Endothelial cell of umbilical vein (primary cell): Measurements from ENCODE around the gene PKP4. TPM values are rescaled to one million over a fixed set of nuclear protein-coding genes. Genes with fewer than 3 reads are reported as not detected.
A peak's percentile ranks its signal among the peaks of the same experiment; 100 is the strongest.

Experiments used
- BruUV-seq: library from RNA; stranded (reverse); fragments of 400-500 nt; replicated peaks from 2 replicates; lab custom pipeline; 2021; lab: Mats Ljungman, UMichigan
- CTCF ChIA-PET: fragments of 300-600, 350-600 bp; sonication (Branson Sonifier 250); formaldehyde crosslinking; loops from one replicate; lab custom pipeline; 2021; ENCODE audit warnings: antibody characterized with exemption, inconsistent platforms; lab: Charles Lee
- POLR2A ChIA-PET: fragments of 300-600, 350-600 bp; sonication (Branson Sonifier 250); formaldehyde crosslinking; loops from one replicate; lab custom pipeline; 2021; ENCODE audit warnings: antibody characterized with exemption, inconsistent platforms; lab: Charles Lee
- DNase-seq: peaks from one replicate; pipeline ENCODE4 v3.0.0-alpha.2; 2011; ENCODE audit warnings: low read depth, low spot score
- FAIRE-seq: peaks from 2 replicates; lab custom pipeline; 2011; peaks lifted over from hg19 to GRCh38; lab: Jason Lieb, UNC
- H2AFZ ChIP-seq: 2 replicates; pipeline ENCODE4 v1.6.0; 2012; ENCODE audit warnings: low read depth, low read length, control low read depth, inconsistent platforms
- H3K27ac ChIP-seq: 2 replicates; pipeline ENCODE4 v1.5.1; 2011; ENCODE audit warnings: low read depth, mild to moderate bottlenecking, control low read depth, low read length, moderate library complexity; ENCODE audit not compliant: insufficient read depth
- H3K27me3 ChIP-seq, 2 experiments: 2 replicates each; pipeline versions ENCODE4 v1.6.0 to v1.6.1; 2011; ENCODE audit warnings: low read length in 2 of 2, mixed read lengths in 1 of 2; ENCODE audit not compliant: control insufficient read depth in 2 of 2, insufficient read depth in 2 of 2
- H3K36me3 ChIP-seq, 2 experiments: 2 replicates in 1 of 2; 3 replicates in 1 of 2; pipeline ENCODE4 v1.5.1; 2011; ENCODE audit warnings: low read length in 2 of 2, mild to moderate bottlenecking in 1 of 2, moderate library complexity in 1 of 2; ENCODE audit not compliant: control insufficient read depth in 2 of 2, insufficient read depth in 2 of 2; ENCODE audit errors: extremely low read depth in 1 of 2
- H3K4me1 ChIP-seq: 3 replicates; pipeline ENCODE4 v1.5.1; 2011; ENCODE audit warnings: mild to moderate bottlenecking, low read length; ENCODE audit not compliant: control insufficient read depth, insufficient read depth; ENCODE audit errors: extremely low read depth
- H3K4me2 ChIP-seq: 2 replicates; pipeline ENCODE4 v1.6.1; 2011; ENCODE audit warnings: low read length, control low read depth, mixed read lengths; ENCODE audit not compliant: insufficient read depth
- H3K4me3 ChIP-seq, 3 experiments: fragments of 200-600 bp in 1 of 3; sonication (generic), shearing (Covaris generic) in 1 of 3; replicated peaks in 1 of 3; 2 replicates each; pipeline ENCODE4 v1.5.1; 2011 to 2016; ENCODE audit warnings: control low read depth in 3 of 3, low read length in 3 of 3, mild to moderate bottlenecking in 2 of 3, inconsistent platforms in 1 of 3, low read depth in 1 of 3, moderate library complexity in 1 of 3; ENCODE audit not compliant: insufficient read depth in 1 of 3
- H3K79me2 ChIP-seq: 2 replicates; pipeline ENCODE4 v1.6.0; 2012; ENCODE audit warnings: low read length, inconsistent platforms; ENCODE audit not compliant: control insufficient read depth, insufficient read depth
- H3K9ac ChIP-seq: replicated peaks from 2 replicates; pipeline ENCODE3; 2011; ENCODE audit warnings: low read length, control low read depth; ENCODE audit not compliant: insufficient read depth; ENCODE audit errors: extremely low read depth
- H3K9me1 ChIP-seq: replicated peaks from 3 replicates; pipeline ENCODE4 v1.6.0; 2011; ENCODE audit warnings: mild to moderate bottlenecking, low read length; ENCODE audit not compliant: control insufficient read depth, insufficient read depth; ENCODE audit errors: extremely low read depth
- H3K9me3 ChIP-seq: replicated peaks from 2 replicates; pipeline ENCODE4 v1.5.1; 2012; ENCODE audit warnings: low read length, inconsistent platforms; ENCODE audit not compliant: control insufficient read depth, insufficient read depth
- H4K20me1 ChIP-seq: replicated peaks from 2 replicates; pipeline ENCODE3; 2011; ENCODE audit warnings: mild to moderate bottlenecking, low read length; ENCODE audit not compliant: control insufficient read depth, insufficient read depth; ENCODE audit errors: extremely low read depth
- EZH2 ChIP-seq: IDR thresholded peaks from 2 replicates; pipeline ENCODE4 v1.6.1; 2012; ENCODE audit warnings: borderline replicate concordance, low read depth, mild to moderate bottlenecking, moderate library complexity, low read length, inconsistent platforms; ENCODE audit not compliant: severe bottlenecking
- FOS ChIP-seq: IDR thresholded peaks from 2 replicates; pipeline ENCODE4 v1.6.1; 2011; ENCODE audit warnings: mild to moderate bottlenecking, low read length, moderate library complexity, borderline replicate concordance; ENCODE audit not compliant: insufficient read depth
- GATA2 ChIP-seq: IDR thresholded peaks from 2 replicates; pipeline ENCODE4 v1.7.0; 2011; ENCODE audit warnings: low read depth, mild to moderate bottlenecking, moderate library complexity, mixed read lengths, low read length; ENCODE audit not compliant: insufficient read length, insufficient read depth
- JUN ChIP-seq: IDR thresholded peaks from 2 replicates; pipeline ENCODE4 v1.6.1; 2011; ENCODE audit warnings: borderline replicate concordance, low read depth; ENCODE audit not compliant: insufficient read length, insufficient read depth
- MYC ChIP-seq: IDR thresholded peaks from one replicate; pipeline ENCODE4 v1.6.1; 2011; ENCODE audit warnings: mild to moderate bottlenecking, low read depth, low read length
- POLR2A ChIP-seq: IDR thresholded peaks from 2 replicates; pipeline ENCODE4 v1.6.1; 2012; ENCODE audit warnings: low read depth, mild to moderate bottlenecking, control low read depth, low read length
- POLR2AphosphoS5 ChIP-seq: IDR thresholded peaks from 2 replicates; pipeline ENCODE4 v1.6.1; 2012; ENCODE audit warnings: low read depth, mild to moderate bottlenecking, control low read depth, low read length, moderate library complexity; ENCODE audit not compliant: insufficient read depth
- dilution Hi-C: fragments of 300-500 bp; cut with MboI; formaldehyde crosslinking; loops from one replicate; pipeline ENCODE4 v1.15.0; 2019; ENCODE audit warnings: low sequenced_read_pairs; ENCODE audit not compliant: extremely low pct_ligation_motif_present
- intact Hi-C: fragments of 100-400 bp; cut with micrococcal nuclease; formaldehyde crosslinking; loops from one replicate; pipeline ENCODE4 v1.10.0; 2022
- polyA plus RNA-seq, 4 experiments: library from polyadenylated mRNA; depleted of rRNA in 3 of 4; stranded (reverse) in 3 of 4; unstranded in 1 of 4; fragments of >200 nt; gene quantifications; 2 replicates each; pipeline versions ENCODE4 v1.2.1 to v1.2.3, GENCODE V29; 2011 to 2012; ENCODE audit warnings: missing spikeins in 1 of 4
- total RNA-seq: library from RNA; stranded (reverse); gene quantifications from 2 replicates; pipeline ENCODE4 v1.2.3, GENCODE V29; 2021
- TF ChIP-seq, protein P1 (sequence below), 2 donors: IDR thresholded peaks; 1 replicate in 1 of 2; 2 replicates in 1 of 2; pipeline ENCODE4 v1.5.1; 2011; ENCODE audit warnings: low read length in 2 of 2, mild to moderate bottlenecking in 2 of 2, moderate library complexity in 2 of 2, control low read depth in 1 of 2, inconsistent platforms in 1 of 2, low read depth in 1 of 2; ENCODE audit not compliant: insufficient read depth in 1 of 2; ENCODE audit errors: extremely low read depth in 1 of 2
- TF ChIP-seq, protein P2 (sequence below): IDR thresholded peaks from 2 replicates; pipeline ENCODE4 v1.6.1; 2011; ENCODE audit not compliant: insufficient read depth, insufficient read length

The PKP4 gene
- total and polyA plus RNA-seq, 2 donors (not counting 3 experiments of a cell fraction or from before 2014, with no cell fraction given), result 35.4 to 68.5 TPM

DNA sequence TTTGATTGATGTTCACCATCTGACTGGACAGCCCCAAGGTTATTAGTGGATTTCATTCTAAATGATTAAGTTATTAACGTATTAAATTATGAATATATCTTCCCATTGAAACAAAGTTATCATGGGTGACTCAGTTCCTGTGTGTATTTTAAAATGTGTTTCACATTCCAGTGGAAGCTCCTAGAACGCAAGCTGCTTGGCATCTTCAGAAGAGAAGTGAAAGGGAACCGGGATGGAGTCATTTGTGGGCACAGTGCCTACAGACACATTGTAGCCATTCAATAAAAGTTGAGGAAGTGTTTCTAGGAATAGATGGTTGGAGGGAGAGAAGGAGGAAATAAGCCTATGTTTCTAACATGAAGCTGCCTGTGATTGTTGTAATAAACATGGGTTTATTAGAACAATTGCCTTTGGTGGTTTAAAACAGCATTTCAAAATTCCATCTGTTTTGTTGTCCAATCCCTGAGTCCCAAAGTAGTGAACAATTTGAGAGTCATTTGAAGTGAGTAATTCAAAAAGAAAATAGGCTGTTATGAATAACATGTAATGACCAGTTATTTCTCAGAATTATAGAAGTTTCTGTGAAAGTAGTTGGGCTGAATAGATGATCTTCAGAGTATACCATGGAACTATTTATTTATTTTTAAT, 143.5 kb downstream of the PKP4 start:
- DNase-seq, result peak; percentile 99
- Histone ChIP-seq H3K4me1 (peaks cover 27% of the 10 kb centered on the region), H3K27ac (peak overlapping the region; percentile 83), H3K4me3 (no peak overlapping the region), H3K79me2 (no peaks in the 10 kb centered on the region), H2AFZ (no peak overlapping the region), H3K36me3 (no peaks in the 10 kb centered on the region), H3K4me2 (peak overlapping the region; percentile 52), H3K27me3 (no peaks in the 10 kb centered on the region), H4K20me1 (no peaks in the 10 kb centered on the region), H3K9me3 (no peaks in the 10 kb centered on the region), H3K9ac (no peak overlapping the region), H3K9me1 (no peaks in the 10 kb centered on the region)
- peak; percentile 81 for TF ChIP-seq POLR2AphosphoS5
- TF ChIP-seq, protein P1, sequence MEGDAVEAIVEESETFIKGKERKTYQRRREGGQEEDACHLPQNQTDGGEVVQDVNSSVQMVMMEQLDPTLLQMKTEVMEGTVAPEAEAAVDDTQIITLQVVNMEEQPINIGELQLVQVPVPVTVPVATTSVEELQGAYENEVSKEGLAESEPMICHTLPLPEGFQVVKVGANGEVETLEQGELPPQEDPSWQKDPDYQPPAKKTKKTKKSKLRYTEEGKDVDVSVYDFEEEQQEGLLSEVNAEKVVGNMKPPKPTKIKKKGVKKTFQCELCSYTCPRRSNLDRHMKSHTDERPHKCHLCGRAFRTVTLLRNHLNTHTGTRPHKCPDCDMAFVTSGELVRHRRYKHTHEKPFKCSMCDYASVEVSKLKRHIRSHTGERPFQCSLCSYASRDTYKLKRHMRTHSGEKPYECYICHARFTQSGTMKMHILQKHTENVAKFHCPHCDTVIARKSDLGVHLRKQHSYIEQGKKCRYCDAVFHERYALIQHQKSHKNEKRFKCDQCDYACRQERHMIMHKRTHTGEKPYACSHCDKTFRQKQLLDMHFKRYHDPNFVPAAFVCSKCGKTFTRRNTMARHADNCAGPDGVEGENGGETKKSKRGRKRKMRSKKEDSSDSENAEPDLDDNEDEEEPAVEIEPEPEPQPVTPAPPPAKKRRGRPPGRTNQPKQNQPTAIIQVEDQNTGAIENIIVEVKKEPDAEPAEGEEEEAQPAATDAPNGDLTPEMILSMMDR (IDR thresholded peaks at IDR 0.05; ENCODE audit: extremely low read depth in 1 of 2, insufficient read depth in 1 of 2, low read depth in 1 of 2, low read length in 2 of 2), result no peak
- TF ChIP-seq FOS, result peak; percentile 93
- peak; percentile 48 for TF ChIP-seq GATA2
- TF ChIP-seq EZH2, result no peak
- TF ChIP-seq, protein P2, sequence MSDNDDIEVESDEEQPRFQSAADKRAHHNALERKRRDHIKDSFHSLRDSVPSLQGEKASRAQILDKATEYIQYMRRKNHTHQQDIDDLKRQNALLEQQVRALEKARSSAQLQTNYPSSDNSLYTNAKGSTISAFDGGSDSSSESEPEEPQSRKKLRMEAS, result peak; percentile 21
- TF ChIP-seq POLR2A, result no peak
- no peak for TF ChIP-seq MYC
- peak; percentile 92 for TF ChIP-seq JUN
- CTCF ChIA-PET, result interaction anchor here (0.7 to 2.3 kb wide), 18 partner anchors 9 to 576 kb away, joined by 3 to 8 read pairs (median 4); no protein-coding TSS in a partner anchor
- intact Hi-C loops, result loop anchor here (1.0 kb wide), 5 partner anchors 36 to 386 kb away; partner anchors contain the start of genes CCDC148 and PKP4
- BruUV-seq, result TSS peak; percentile 61
- FAIRE-seq, result peak; percentile 97
- dilution Hi-C loops, result no loop called here
- POLR2A ChIA-PET, result interaction anchor here (1.1 to 1.5 kb wide), 2 partner anchors 68 to 144 kb away, joined by 4 read pairs; partner anchors contain the start of genes CCDC148 and PKP4
